Vagina (tissue), 2 donors: ENCODE data around the gene LDLRAD4.

Experiments
- CTCF ChIP-seq, 3 experiments: fragments of 450-650 bp in 2 of 3; fragments of 200-600 bp in 1 of 3; sonication (generic) in 1 of 3; IDR thresholded peaks; one replicate each; pipeline ENCODE4 v1.5.1; 2017 to 2019; ENCODE audit warnings: antibody characterized with exemption in 3 of 3, mild to moderate bottlenecking in 2 of 3, moderate library complexity in 2 of 3
- POLR2A ChIP-seq, 2 donors: fragments of 450-650 bp; IDR thresholded peaks; one replicate each; pipeline ENCODE4 v1.6.1; 2017; ENCODE audit warnings: antibody characterized with exemption in 2 of 2, mild to moderate bottlenecking in 2 of 2, moderate library complexity in 2 of 2
- POLR2AphosphoS5 ChIP-seq, 2 donors: sonication (generic); formaldehyde crosslinking; IDR thresholded peaks; one replicate each; pipeline ENCODE4 v1.9.0; 2017; ENCODE audit warnings: antibody characterized with exemption in 2 of 2, mild to moderate bottlenecking in 2 of 2, low read depth in 1 of 2; ENCODE audit not compliant: insufficient read depth in 1 of 2

- TF ChIP-seq CTCF (IDR thresholded peaks at IDR 0.05) (no peak), POLR2AphosphoS5 (IDR thresholded peaks at IDR 0.05; ENCODE audit: insufficient read depth in 1 of 2, low read depth in 1 of 2) (no peak), POLR2A (IDR thresholded peaks at IDR 0.05) (no peak)
Measured at GRCh38 chr18:13517369-13517768, 298.8 kb downstream of the LDLRAD4 start.
